ENCODE data around the gene ADAMTS4.

GRCh38 chr1:161218301-161219077 lies 19.6 kb upstream of the ADAMTS4 start:
- no peak for TF ChIP-seq CTCF (IDR thresholded peaks at IDR 0.05)
- TF ChIP-seq POLR2A (IDR thresholded peaks at IDR 0.05) = no peak

All from lower leg skin (tissue), 3 donors.